K562 (cell line): Measurements from ENCODE around the gene ERBB3. TPM values are rescaled to one million over a fixed set of nuclear protein-coding genes. Genes with fewer than 3 reads are reported as not detected.

ENCODE experiments used
- CC2D1A ChIP-seq: fragments of 450-650 bp; IDR thresholded peaks from 2 replicates; pipeline ENCODE4 v1.6.1; 2017; ENCODE audit warnings: mild to moderate bottlenecking
- E2F5 ChIP-seq: sonication (generic); formaldehyde crosslinking; IDR thresholded peaks from 2 replicates; pipeline ENCODE4 v1.8.0; 2022; ENCODE audit warnings: mild to moderate bottlenecking, missing genetic modification reagents
- FOSL1 ChIP-seq: fragments of 200-800 bp; sonication (Bioruptor generic); conservative IDR thresholded peaks from 2 replicates; pipeline ENCODE4 v1.6.1; 2016; ENCODE audit warnings: missing genetic modification characterization, missing compliant biosample characterization
- HDAC8 ChIP-seq: fragments of 450-650 bp; IDR thresholded peaks from 2 replicates; pipeline ENCODE4 v1.6.1; 2016; ENCODE audit warnings: mild to moderate bottlenecking, missing genetic modification characterization, moderate library complexity, missing compliant biosample characterization
- KAT8 ChIP-seq: fragments of 450-650 bp; IDR thresholded peaks from 2 replicates; pipeline ENCODE4 v1.6.1; 2016; ENCODE audit warnings: low read depth, mild to moderate bottlenecking
- KDM4B ChIP-seq, 2 experiments: fragments of 450-650 bp in 1 of 2; sonication (generic) in 1 of 2; IDR thresholded peaks; 2 replicates each; pipeline ENCODE4 v1.6.1; 2016 to 2017; ENCODE audit warnings: borderline replicate concordance in 2 of 2, antibody characterized with exemption in 1 of 2, low read depth in 1 of 2, mild to moderate bottlenecking in 1 of 2
- MEIS2 ChIP-seq: fragments of 450-650 bp; IDR thresholded peaks from 2 replicates; pipeline ENCODE4 v1.6.1; 2014; ENCODE audit warnings: mild to moderate bottlenecking; ENCODE audit not compliant: partially characterized antibody
- NFE2L1 ChIP-seq: fragments of 450-650 bp; IDR thresholded peaks from 2 replicates; pipeline ENCODE4 v1.6.1; 2016; ENCODE audit warnings: missing genetic modification characterization, low read depth, mild to moderate bottlenecking, missing compliant biosample characterization, moderate library complexity, borderline replicate concordance
- OTX1 ChIP-seq: fragments of 450-650 bp; formaldehyde crosslinking; IDR thresholded peaks from 2 replicates; pipeline ENCODE4 v1.4.0; 2022; ENCODE audit warnings: mild to moderate bottlenecking
- RAD51 ChIP-seq: fragments of 450-650 bp; IDR thresholded peaks from 2 replicates; pipeline ENCODE4 v1.7.1; 2016; ENCODE audit warnings: low read depth, mild to moderate bottlenecking, borderline replicate concordance
- RBM34 ChIP-seq: fragments of 200-400 bp; formaldehyde crosslinking; IDR thresholded peaks from 2 replicates; pipeline ENCODE4 v1.6.1; 2018; ENCODE audit warnings: low read length, borderline replicate concordance; ENCODE audit not compliant: insufficient read depth
- SAP30 ChIP-seq: fragments of 200-600 bp; sonication (generic); IDR thresholded peaks from 2 replicates; pipeline ENCODE4 v1.6.1; 2012; ENCODE audit warnings: borderline replicate concordance, low read depth, mild to moderate bottlenecking, moderate library complexity, low read length, control low read depth, inconsistent platforms; ENCODE audit not compliant: insufficient read depth, poor library complexity, severe bottlenecking
- SIRT6 ChIP-seq: IDR thresholded peaks from one replicate; pipeline ENCODE4 v1.6.1; 2012; ENCODE audit warnings: low read depth, mild to moderate bottlenecking, control low read depth, inconsistent platforms, low read length, moderate library complexity
- SRF ChIP-seq, 2 experiments: fragments of 250-450, 450-650 bp in 1 of 2; sonication (Bioruptor Pico) in 1 of 2; sonication (generic) in 1 of 2; formaldehyde crosslinking; IDR thresholded peaks; 2 replicates each; pipeline versions ENCODE4 v1.5.0 to v1.5.1; 2020 to 2022; ENCODE audit warnings: mild to moderate bottlenecking in 1 of 2, missing genetic modification reagents in 1 of 2
- TAF1 ChIP-seq: IDR thresholded peaks from 2 replicates; pipeline ENCODE4 v1.6.1; 2011; ENCODE audit warnings: mild to moderate bottlenecking, low read length, moderate library complexity; ENCODE audit not compliant: insufficient read depth, control insufficient read depth, severe bottlenecking; ENCODE audit errors: extremely low read depth
- ZBTB34 ChIP-seq: fragments of 250-450 bp; sonication (Bioruptor Pico); IDR thresholded peaks from 2 replicates; pipeline ENCODE4 v1.8.0; 2021; ENCODE audit warnings: mild to moderate bottlenecking, moderate library complexity
- ZBTB49 ChIP-seq: sonication (generic); formaldehyde crosslinking; IDR thresholded peaks from 2 replicates; pipeline ENCODE4 v1.8.0; 2022; ENCODE audit warnings: missing genetic modification reagents, mild to moderate bottlenecking, borderline replicate concordance
- ZBTB7A ChIP-seq: IDR thresholded peaks from 2 replicates; pipeline ENCODE4 v1.6.1; 2011; ENCODE audit warnings: low read depth, mild to moderate bottlenecking, low read length, moderate library complexity, borderline replicate concordance; ENCODE audit not compliant: control insufficient read depth
- ZFX ChIP-seq: sonication (generic); formaldehyde crosslinking; IDR thresholded peaks from 2 replicates; pipeline ENCODE4 v1.8.0; 2022; ENCODE audit warnings: mild to moderate bottlenecking, missing genetic modification reagents, moderate library complexity
- ZKSCAN3 ChIP-seq: fragments of 250-450 bp; sonication (Bioruptor Pico); IDR thresholded peaks from 2 replicates; pipeline ENCODE4 v1.4.0; 2020
- ZNF263 ChIP-seq: sonication (generic); formaldehyde crosslinking; IDR thresholded peaks from 2 replicates; pipeline ENCODE4 v1.8.0; 2022; ENCODE audit warnings: mild to moderate bottlenecking, missing genetic modification reagents, borderline replicate concordance
- ZNF76 ChIP-seq: fragments of 250-450 bp; sonication (Bioruptor Pico); IDR thresholded peaks from 2 replicates; pipeline ENCODE4 v1.4.0; 2020; ENCODE audit warnings: mild to moderate bottlenecking, moderate library complexity, borderline replicate concordance
- polyA plus RNA-seq, 8 experiments: library from polyadenylated mRNA; depleted of rRNA in 4 of 8; stranded (reverse) in 5 of 8; unstranded in 3 of 8; fragments of >200 nt; fragmentation: Nextera tagmentation in 2 of 8; fragmentation: Illumina TruSeq in 1 of 8; extraction: Ambion mirVana in 2 of 8; extraction: Trizol in 1 of 8; gene quantifications; 2 replicates each; pipeline versions ENCODE4 v1.2.1 to v1.2.3, GENCODE V29; 2011 to 2014; ENCODE audit warnings: inconsistent platforms in 1 of 8, missing spikeins in 1 of 8
- total RNA-seq, 7 experiments: library from RNA; depleted of rRNA in 6 of 7; stranded (reverse); fragments of >200 nt in 6 of 7; fragmentation: Illumina TruSeq in 2 of 7; extraction: Trizol in 2 of 7; gene quantifications; 2 replicates each; pipeline versions ENCODE4 v1.2.1 to v1.2.3, GENCODE V29; 2011 to 2021; ENCODE audit warnings: low replicate concordance in 1 of 7

ERBB3 gene
- total and polyA plus RNA-seq, 9 of the 15 experiments (the other 6 are each of a cell fraction or from before 2014, with no cell fraction given) = 1.5 to 5.4 (median 3.8) TPM

GRCh38 chr12:56127888-56128669, 48.1 kb downstream of the ERBB3 start, which contains the start of gene ESYT1 (continued):
- TF ChIP-seq KAT8 = no peak
- TF ChIP-seq E2F5 = 0 out of 2 replicates have a peak, but pooled peaks have one; percentile 51
- TF ChIP-seq ZBTB49 (CRISPR knock-in tag) = no peak
- no peak for TF ChIP-seq NFE2L1 (tag)
- no peak for TF ChIP-seq MEIS2
- TF ChIP-seq CC2D1A = no peak
- TF ChIP-seq HDAC8 = no peak
- TF ChIP-seq SRF (CRISPR knock-in tag; IDR thresholded peaks at IDR 0.05) = peak in 1 of 2 experiments; percentile 89; a peak in 2 of 4 replicates
- TF ChIP-seq RBM34 = no peak
- TF ChIP-seq SAP30 = no peak
- peak; percentile 65 for TF ChIP-seq ZNF263 (CRISPR knock-in tag)
- TF ChIP-seq ZNF76 = no peak
- peak; percentile 87 for TF ChIP-seq TAF1
- TF ChIP-seq OTX1 (CRISPR knock-in tag) = no peak
- peak; percentile 70 for TF ChIP-seq RAD51
- peak; percentile 53; the same call in 1 of the 2 replicates for TF ChIP-seq ZBTB7A
- TF ChIP-seq KDM4B (IDR thresholded peaks at IDR 0.05; ENCODE audit: borderline replicate concordance in 2 of 2, low read depth in 1 of 2) = 0 out of 4 replicates have a peak, but pooled peaks of 1 of the 2 experiments have one; percentile 22
- TF ChIP-seq SIRT6 = no peak
- TF ChIP-seq ZBTB34 (CRISPR knock-in tag) = no peak
- TF ChIP-seq ZFX = peak; percentile 63
- TF ChIP-seq ZKSCAN3 = no peak
- no peak; the same call in 1 of the 2 replicates for TF ChIP-seq FOSL1 (tag)
